NCI-H2196 (cell line): ENCODE measurements around the gene C18orf63.

Source experiments
- DNase-seq: peaks from one replicate; lab custom pipeline; 2025; ENCODE audit not compliant: unreplicated experiment; lab: John Stamatoyannopoulos, UW

Gene C18orf63

GRCh38 chr18:74407888-74408287, 92.2 kb downstream of the C18orf63 start:
- no peak for DNase-seq
